Left colon (tissue), 2 donors: ENCODE data around the gene CIPC. TPM values are rescaled to one million over a fixed set of nuclear protein-coding genes. Genes with fewer than 3 reads are reported as not detected.

Experiments
- ATAC-seq: fragments of 200-7000 bp; cut with Tn5 transposase; one replicate; pipeline ENCODE4 v1.9.1; 2020; ENCODE audit warnings: mild to moderate bottlenecking, moderate library complexity
- DNase-seq, 2 donors: peaks; one replicate each; pipeline ENCODE4 v3.0.0-alpha.2; 2020
- intact Hi-C, 2 donors: fragments of 100-400 bp; cut with DNase I in 1 of 2; cut with micrococcal nuclease in 1 of 2; formaldehyde crosslinking; loops; one replicate each; pipeline versions ENCODE4 v1.11.2 to v1.14.0; 2022; cut with DNase I, micrococcal nuclease
- total RNA-seq, 2 donors: library from RNA; stranded (reverse); fragmentation: NEBNext Ultra II Directional; extraction: Animal tissue kit (Norgen Biotek cat#: 25700); gene quantifications; one replicate each; pipeline ENCODE4 v1.2.1, GENCODE V29; 2021
- donor health status: DM: no; HTN: no; CAD: no.
- donor health status: DM: yes; HTN: yes; CAD: no.

The CIPC gene
- total RNA-seq, 2 donors from 2014 or later: 50.4 to 52.0 TPM

- DNase-seq (peak; percentile 52 to 57), ATAC-seq (peak; percentile 14)
- intact Hi-C loops: no loop called here
Observed at GRCh38 chr14:77120771-77121743, 23.0 kb downstream of the CIPC start.

GRCh38 chr14:77122526-77123125 is 24.6 kb downstream of the CIPC start:
- intact Hi-C loops: no loop called here
- ATAC-seq (no peak), DNase-seq (no peak)

- peak; percentile 93 to 97 for DNase-seq
- peak; percentile 91 for ATAC-seq
Observed at GRCh38 chr14:77123381-77124325, 25.6 kb downstream of the CIPC start.

GRCh38 chr14:77124345-77125280 is 26.6 kb downstream of the CIPC start:
- intact Hi-C loops: no loop called here
- ATAC-seq: peak; percentile 40
- DNase-seq: peak in 1 of 2 donors; percentile 71

More at GRCh38 chr14:77123381-77124325, 25.6 kb downstream of the CIPC start:
- intact Hi-C loops: no loop called here

- DNase-seq: no peak
- intact Hi-C loops: no loop called here
- ATAC-seq: no peak
Observed at GRCh38 chr14:77125281-77125801, 27.3 kb downstream of the CIPC start.

GRCh38 chr14:77125823-77126325 is 27.8 kb downstream of the CIPC start:
- ATAC-seq (no peak), DNase-seq (no peak)
- intact Hi-C loops: no loop called here

- intact Hi-C loops: no loop called here
- ATAC-seq: no peak
- no peak for DNase-seq
Observed at GRCh38 chr14:77126461-77126990, 28.5 kb downstream of the CIPC start.

GRCh38 chr14:77128414-77128891 is 30.4 kb downstream of the CIPC start:
- intact Hi-C loops: no loop called here
- ATAC-seq (no peak), DNase-seq (no peak)

GRCh38 chr14:77130386-77130785 is 32.3 kb downstream of the CIPC start:
- DNase-seq (no peak), ATAC-seq (no peak)
- intact Hi-C loops: no loop called here

- DNase-seq (no peak), ATAC-seq (no peak)
- intact Hi-C loops: no loop called here
Observed at GRCh38 chr14:77131206-77131605, 33.1 kb downstream of the CIPC start.

GRCh38 chr14:77131871-77132486 is 33.9 kb downstream of the CIPC start:
- DNase-seq: no peak
- intact Hi-C loops: no loop called here

GRCh38 chr14:77133720-77134338 is 35.8 kb downstream of the CIPC start:
- DNase-seq (peak in 1 of 2 donors; percentile 59), ATAC-seq (peak; percentile 91)
- intact Hi-C loops: no loop called here

More at GRCh38 chr14:77131871-77132486, 33.9 kb downstream of the CIPC start:
- ATAC-seq: no peak

GRCh38 chr14:77139022-77139421 is 41.0 kb downstream of the CIPC start:
- no peak for DNase-seq
- ATAC-seq: no peak

GRCh38 chr14:77139540-77140358 is 41.7 kb downstream of the CIPC start:
- peak in 1 of 2 donors; percentile 42 for DNase-seq
- ATAC-seq: peak; percentile 69
- intact Hi-C loops: no loop called here

More at GRCh38 chr14:77139022-77139421, 41.0 kb downstream of the CIPC start:
- intact Hi-C loops: no loop called here
